HEK293T (cell line): ENCODE measurements around the gene EPHX1.
"Not testable (repeated sequence)": the region's sequence is repeated elsewhere in the genome, so short reads cannot be mapped to it uniquely, and the experiment has no call there.

Experiments used
- CTCF ChIA-PET: fragments of 350-600 bp; formaldehyde crosslinking; extraction: SDS; loops from one replicate; lab custom pipeline; 2021; ENCODE audit warnings: antibody characterized with exemption, inconsistent platforms; lab: Yijun Ruan, JAX
- POLR2A ChIA-PET: fragments of 350-600 bp; formaldehyde crosslinking; extraction: SDS; loops from one replicate; lab custom pipeline; 2020; ENCODE audit warnings: antibody characterized with exemption, inconsistent platforms; lab: Yijun Ruan, JAX
- DNase-seq: peaks from one replicate; pipeline ENCODE4 v3.0.0; 2012; ENCODE audit warnings: mixed read lengths; ENCODE audit errors: extremely low spot score
- ARNT ChIP-seq: fragments of 450-650 bp; IDR thresholded peaks from 2 replicates; pipeline ENCODE4 v1.6.1; 2017; ENCODE audit warnings: mild to moderate bottlenecking
- BHLHE40 ChIP-seq: fragments of 450-650 bp; IDR thresholded peaks from 2 replicates; pipeline ENCODE4 v1.6.1; 2016; ENCODE audit warnings: mild to moderate bottlenecking, moderate library complexity, borderline replicate concordance
- CTBP1 ChIP-seq: fragments of 450-650 bp; IDR thresholded peaks from 2 replicates; pipeline ENCODE4 v1.6.1; 2016; ENCODE audit warnings: borderline replicate concordance
- ELF4 ChIP-seq: fragments of 450-650 bp; IDR thresholded peaks from 2 replicates; pipeline ENCODE4 v1.6.1; 2017; ENCODE audit warnings: antibody characterized with exemption
- FOXA1 ChIP-seq: fragments of 450-650 bp; IDR thresholded peaks from 2 replicates; pipeline ENCODE4 v1.6.1; 2016; ENCODE audit warnings: mild to moderate bottlenecking
- FOXK2 ChIP-seq: fragments of 450-650 bp; IDR thresholded peaks from 2 replicates; pipeline ENCODE4 v1.6.1; 2016; ENCODE audit warnings: mild to moderate bottlenecking
- FOXM1 ChIP-seq: fragments of 450-650 bp; IDR thresholded peaks from 2 replicates; pipeline ENCODE4 v1.6.1; 2017; ENCODE audit warnings: mild to moderate bottlenecking, borderline replicate concordance
- HDGF ChIP-seq: fragments of 450-650 bp; IDR thresholded peaks from 2 replicates; pipeline ENCODE4 v1.6.1; 2017; ENCODE audit warnings: antibody characterized with exemption, borderline replicate concordance
- L3MBTL2 ChIP-seq: fragments of 450-650 bp; conservative IDR thresholded peaks from 2 replicates; pipeline ENCODE4 v1.6.1; 2016; ENCODE audit warnings: mild to moderate bottlenecking
- LEF1 ChIP-seq: fragments of 450-650 bp; IDR thresholded peaks from 2 replicates; pipeline ENCODE4 v1.6.1; 2017; ENCODE audit warnings: mild to moderate bottlenecking, borderline replicate concordance
- NFRKB ChIP-seq: fragments of 450-650 bp; IDR thresholded peaks from 2 replicates; pipeline ENCODE4 v1.6.1; 2016; ENCODE audit warnings: mild to moderate bottlenecking, moderate library complexity
- PKNOX1 ChIP-seq: fragments of 450-650 bp; IDR thresholded peaks from 2 replicates; pipeline ENCODE4 v1.6.1; 2016
- SP1 ChIP-seq: fragments of 450-650 bp; IDR thresholded peaks from 2 replicates; pipeline ENCODE4 v1.6.1; 2017
- SUZ12 ChIP-seq: fragments of 450-650 bp; IDR thresholded peaks from 2 replicates; pipeline ENCODE4 v1.6.1; 2016; ENCODE audit warnings: mild to moderate bottlenecking
- TARDBP ChIP-seq: fragments of 450-650 bp; IDR thresholded peaks from 2 replicates; pipeline ENCODE4 v1.6.1; 2016
- ZNF384 ChIP-seq: fragments of 450-650 bp; IDR thresholded peaks from 2 replicates; pipeline ENCODE4 v1.6.1; 2016

Gene EPHX1

GRCh38 chr1:225883616-225884265, 73.8 kb downstream of the EPHX1 start:
- ChIA-PET CTCF (interaction anchor here (0.6 to 1.8 kb wide), 4 partner anchors 10 to 54 kb away, joined by 4 to 5 read pairs (median 4); no protein-coding TSS in a partner anchor), POLR2A (interaction anchor here (0.8 to 3.3 kb wide), 12 partner anchors 7 to 179 kb away, joined by 3 to 39 read pairs (median 10); partner anchors contain the start of genes H3-3A, LEFTY2, PYCR2 and SRP9)
- no peak for DNase-seq
- no peak for TF ChIP-seq FOXA1
- no peak for TF ChIP-seq ELF4

- POLR2A ChIA-PET: interaction anchor here (1.0 kb wide), 1 partner anchor 108 kb away, joined by 4 read pairs; the partner anchor contains the start of gene SRP9
- CTCF ChIA-PET: no interaction called here
- TF ChIP-seq CTBP1 (no peak), PKNOX1 (no peak), FOXK2 (no peak), ZNF384 (no peak), SUZ12 (no peak), L3MBTL2 (no peak), FOXM1 (no peak), NFRKB (no peak), TARDBP (no peak), HDGF (no peak), LEF1 (no peak), ELF4 (no peak), SP1 (no peak)
- no peak for DNase-seq
These were observed 75.4 kb downstream of the EPHX1 start for GRCh38 chr1:225885336-225885735.

GRCh38 chr1:225886159-225887029, 76.5 kb downstream of the EPHX1 start:
- ChIA-PET POLR2A (interaction anchor here (1.5 kb wide), 1 partner anchor 38 kb away, joined by 3 read pairs; the partner anchor contains the start of gene PYCR2), CTCF (no interaction called here)
- DNase-seq: no peak
- TF ChIP-seq FOXM1 (no peak), ELF4 (no peak), SUZ12 (no peak), BHLHE40 (no peak), ZNF384 (no peak), CTBP1 (no peak), PKNOX1 (no peak), HDGF (no peak), LEF1 (no peak), SP1 (no peak), NFRKB (no peak), FOXK2 (no peak), TARDBP (no peak), FOXA1 (no peak), ARNT (no peak), L3MBTL2 (no peak)

- TF ChIP-seq L3MBTL2 (no peak), BHLHE40 (no peak), LEF1 (no peak), FOXA1 (no peak), PKNOX1 (no peak), ARNT (no peak), CTBP1 (no peak), SP1 (no peak), SUZ12 (no peak), ZNF384 (no peak), FOXM1 (no peak), TARDBP (no peak), NFRKB (no peak), ELF4 (no peak), FOXK2 (no peak)
- no peak for DNase-seq
- ChIA-PET CTCF (no interaction called here), POLR2A (interaction anchor here (1.5 kb wide), 1 partner anchor 37 kb away, joined by 3 read pairs; the partner anchor contains the start of gene PYCR2)
These were observed 77.0 kb downstream of the EPHX1 start for GRCh38 chr1:225887030-225887314.

- CTCF ChIA-PET: not testable (repeated sequence)
- POLR2A ChIA-PET: interaction anchor here (1.5 kb wide), 1 partner anchor 36 kb away, joined by 3 read pairs; the partner anchor contains the start of gene PYCR2
These were observed 77.8 kb downstream of the EPHX1 start for GRCh38 chr1:225887554-225888288.

More at GRCh38 chr1:225887554-225888288, 77.8 kb downstream of the EPHX1 start:
- not testable (repeated sequence) for DNase-seq
